ENCODE results near the gene GBF1.
A peak's percentile ranks its signal among the peaks of the same experiment; 100 is the strongest.

Gene GBF1

GRCh38 chr10:102420181-102420713 lies 174.9 kb downstream of the GBF1 start:
- no peak for DNase-seq (ENCODE audit: low read depth in 2 of 2, low spot score in 1 of 2)

GRCh38 chr10:102420714-102421506 lies 175.6 kb downstream of the GBF1 start, which contains the start of gene FBXL15:
FBXL15 (plus strand) TSS chr10:102420836; CDS start chr10:102421130, 294 bp downstream.
- peak; percentile 88 to 91 for DNase-seq (ENCODE audit: low read depth in 2 of 2, low spot score in 1 of 2)

- no peak for DNase-seq (ENCODE audit: low read depth in 2 of 2, low spot score in 1 of 2)
These were observed 176.1 kb downstream of the GBF1 start for GRCh38 chr10:102421507-102421756.

- no peak for DNase-seq (ENCODE audit: low read depth in 2 of 2, low spot score in 1 of 2)
These were observed 176.6 kb downstream of the GBF1 start for GRCh38 chr10:102421757-102422512.

- peak in 1 of 2 donors; percentile 24 for DNase-seq (ENCODE audit: low read depth in 2 of 2, low spot score in 1 of 2)
These were observed 177.3 kb downstream of the GBF1 start for GRCh38 chr10:102422545-102423129.

GRCh38 chr10:102423372-102423968 lies 178.1 kb downstream of the GBF1 start:
- no peak for DNase-seq (ENCODE audit: low read depth in 2 of 2, low spot score in 1 of 2)

- DNase-seq (ENCODE audit: low read depth in 2 of 2, low spot score in 1 of 2) = no peak
These were observed 178.8 kb downstream of the GBF1 start for GRCh38 chr10:102424145-102424544.

- no peak for DNase-seq (ENCODE audit: low read depth in 2 of 2, low spot score in 1 of 2)
These were observed 179.6 kb downstream of the GBF1 start for GRCh38 chr10:102424916-102425315.

- DNase-seq (ENCODE audit: low read depth in 2 of 2, low spot score in 1 of 2) = no peak
These were observed 180.1 kb downstream of the GBF1 start for GRCh38 chr10:102425444-102425843.

- no peak for DNase-seq (ENCODE audit: low read depth in 2 of 2, low spot score in 1 of 2)
These were observed 181.5 kb downstream of the GBF1 start for GRCh38 chr10:102426803-102427287.

GRCh38 chr10:102429468-102429867 lies 184.1 kb downstream of the GBF1 start:
- no peak for DNase-seq (ENCODE audit: low read depth in 2 of 2, low spot score in 1 of 2)

- DNase-seq (ENCODE audit: low read depth in 2 of 2, low spot score in 1 of 2) = no peak
These were observed 186.3 kb downstream of the GBF1 start for GRCh38 chr10:102431452-102432124.
